ENCODE measurements around the gene TFPT.

Gene TFPT, protein sequence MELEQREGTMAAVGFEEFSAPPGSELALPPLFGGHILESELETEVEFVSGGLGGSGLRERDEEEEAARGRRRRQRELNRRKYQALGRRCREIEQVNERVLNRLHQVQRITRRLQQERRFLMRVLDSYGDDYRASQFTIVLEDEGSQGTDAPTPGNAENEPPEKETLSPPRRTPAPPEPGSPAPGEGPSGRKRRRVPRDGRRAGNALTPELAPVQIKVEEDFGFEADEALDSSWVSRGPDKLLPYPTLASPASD

DNA sequence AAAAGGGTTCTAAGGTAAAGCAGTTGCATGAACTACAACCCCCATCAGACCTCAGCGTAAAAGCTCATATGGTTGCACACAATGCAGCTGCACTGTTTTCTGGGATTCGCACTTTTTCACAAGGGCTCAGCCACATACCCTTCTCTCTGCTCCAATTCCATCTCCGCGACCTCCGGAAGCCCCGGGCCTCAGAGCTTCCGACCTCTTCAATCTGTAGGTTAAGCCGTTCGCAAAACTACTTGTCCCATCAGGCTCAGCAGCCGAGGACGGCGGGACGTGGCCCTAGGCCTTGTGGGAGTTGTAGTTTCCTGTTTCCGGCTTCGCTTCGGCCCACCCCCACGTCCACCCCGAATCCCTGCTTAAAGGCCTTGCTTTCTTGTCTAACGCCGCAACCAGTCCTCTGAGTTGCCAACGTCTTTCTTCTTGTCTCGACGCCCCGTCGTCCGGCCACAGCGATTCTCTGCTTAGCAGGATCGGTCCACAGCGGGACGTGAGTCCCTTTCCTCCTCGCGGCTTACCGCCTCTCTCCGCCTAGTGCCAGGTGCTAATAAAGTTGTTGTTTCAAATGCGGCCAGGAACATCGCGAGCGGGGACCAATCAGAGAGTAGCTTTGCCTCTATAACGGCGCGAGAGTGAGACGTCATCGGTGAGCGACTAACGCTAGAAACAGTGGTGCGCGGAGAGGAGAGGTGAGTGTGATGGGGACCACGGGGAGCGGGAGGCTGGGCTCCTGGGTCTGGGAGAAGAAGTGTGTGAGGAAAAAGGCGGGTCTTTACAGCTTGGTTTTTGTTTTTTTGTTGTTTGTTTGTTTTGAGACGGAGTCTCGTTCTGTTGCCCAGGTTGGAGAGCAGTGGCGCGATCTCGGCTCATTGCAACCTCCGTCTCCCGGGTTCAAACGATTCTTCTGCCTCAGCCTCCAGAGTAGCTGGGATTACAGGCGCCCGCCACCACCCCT lies at the start of gene TFPT, which contains the start of gene PRPF31:
TSS of gene TFPT (minus strand) at position 549 of the 955 bp plus-strand sequence. CDS start at position 161, 388 bp downstream.
TSS of gene PRPF31 (plus strand) at position 646 of the 955 bp plus-strand sequence. CDS start 2,525 bp downstream, outside the sequence.
- DNase-seq (ENCODE audit: low read depth in 2 of 2): peak; percentile 90

DNA sequence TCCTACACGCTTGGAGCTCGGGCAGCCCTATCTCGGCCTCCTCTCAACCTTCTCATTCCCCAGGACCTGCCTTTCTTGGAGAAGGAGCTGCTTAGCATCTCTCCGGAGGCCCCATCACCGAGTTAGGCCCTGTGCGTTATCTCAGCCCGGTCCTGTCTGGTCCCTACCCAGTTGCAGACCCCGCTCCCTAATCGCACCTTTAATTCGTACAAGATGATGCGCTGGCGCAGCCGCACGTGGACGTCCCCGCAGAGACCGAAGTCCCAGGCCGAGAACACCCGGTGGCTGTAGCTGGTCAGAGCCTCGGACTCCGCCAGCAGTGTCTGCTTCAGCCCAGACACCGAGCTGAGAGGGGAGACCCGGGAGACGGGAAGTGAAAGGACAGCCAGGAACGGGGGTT lies 49.8 kb upstream of the TFPT start:
- DNase-seq (ENCODE audit: low read depth in 2 of 2): no peak

DNA sequence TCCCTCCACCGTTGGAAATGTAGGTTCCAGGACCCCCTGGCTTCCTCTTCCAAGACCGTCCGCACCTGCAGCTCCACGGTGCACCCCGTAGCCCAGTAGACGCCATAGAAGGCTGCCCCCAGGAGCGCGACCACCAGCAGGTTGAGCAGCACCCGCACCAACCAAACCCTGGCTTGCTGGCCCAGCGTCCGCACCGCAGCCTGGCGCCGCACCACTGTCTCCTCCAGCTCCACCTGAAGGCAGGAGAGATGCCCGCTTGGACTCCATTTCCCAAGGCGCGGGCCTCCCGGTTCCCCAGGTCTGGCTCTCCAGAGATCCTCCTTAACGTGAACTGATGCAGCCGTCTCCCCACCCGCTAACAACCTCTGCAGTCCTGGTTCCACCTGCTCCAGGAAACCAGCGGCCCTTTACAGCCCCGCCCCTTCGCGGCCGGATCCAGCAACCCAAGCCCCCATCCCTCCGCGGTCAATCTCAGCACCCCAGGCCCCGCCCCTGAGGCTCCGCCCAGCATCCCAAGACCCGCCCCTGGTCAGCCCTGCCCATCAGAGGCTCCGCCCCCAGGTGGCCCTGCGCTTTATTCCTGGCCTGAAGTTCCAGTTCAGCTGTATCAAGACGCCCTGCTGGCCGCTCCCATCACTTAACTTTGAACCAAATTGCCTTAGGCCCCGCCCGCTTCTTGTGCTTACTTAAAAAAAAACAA lies 49.1 kb upstream of the TFPT start:
- DNase-seq (ENCODE audit: low read depth in 2 of 2): peak; percentile 48 to 60

DNA sequence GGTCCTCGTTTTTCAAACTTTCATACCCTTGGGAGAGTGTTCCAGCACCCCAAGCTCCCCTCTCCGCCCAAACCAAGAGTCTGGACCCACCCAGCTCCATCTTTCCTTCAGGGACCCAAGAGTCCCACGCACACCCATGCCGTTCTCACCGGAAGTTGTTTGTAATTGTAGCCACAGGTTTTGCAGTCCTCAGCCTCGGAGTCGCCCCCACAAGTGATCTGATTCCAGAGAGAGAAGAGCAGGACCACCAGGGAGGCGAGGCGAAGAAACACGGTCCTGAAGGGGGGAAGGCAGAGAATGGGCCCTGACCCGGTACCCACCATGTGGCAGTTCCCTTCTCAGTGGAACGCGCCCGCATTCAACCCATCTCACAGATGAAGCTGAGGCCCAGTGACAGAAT lies 47.4 kb upstream of the TFPT start:
- no peak for DNase-seq (ENCODE audit: low read depth in 2 of 2)

DNA sequence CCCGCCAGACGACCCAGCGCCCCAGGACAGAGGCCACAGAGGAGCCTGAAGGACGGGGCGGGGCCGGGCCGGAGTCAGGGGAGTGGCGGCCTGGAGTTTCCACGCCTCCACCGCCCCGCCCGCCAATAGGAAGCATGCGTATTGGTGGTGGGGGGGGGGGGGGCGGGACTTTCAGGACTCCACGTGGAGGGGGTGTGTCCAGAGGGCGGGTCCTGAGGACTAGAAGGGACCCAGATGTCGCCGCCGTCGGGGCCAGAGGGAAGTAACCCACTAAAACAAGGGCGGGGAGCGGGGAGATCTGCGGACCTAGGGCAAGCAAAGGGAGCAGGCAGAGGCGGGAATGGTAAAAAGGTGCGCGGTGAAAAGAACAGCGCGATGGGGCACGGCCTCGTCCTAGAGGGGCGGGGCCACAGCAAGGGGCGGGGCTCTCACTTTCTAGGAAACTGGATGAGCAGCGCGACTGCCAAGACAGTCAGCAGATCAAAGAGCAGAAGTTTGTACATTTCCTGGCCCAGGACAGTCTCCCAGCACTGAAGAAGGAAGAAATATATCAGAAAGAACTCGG lies 46.9 kb upstream of the TFPT start:
- DNase-seq (ENCODE audit: low read depth in 2 of 2): peak; percentile 66 to 70

DNA sequence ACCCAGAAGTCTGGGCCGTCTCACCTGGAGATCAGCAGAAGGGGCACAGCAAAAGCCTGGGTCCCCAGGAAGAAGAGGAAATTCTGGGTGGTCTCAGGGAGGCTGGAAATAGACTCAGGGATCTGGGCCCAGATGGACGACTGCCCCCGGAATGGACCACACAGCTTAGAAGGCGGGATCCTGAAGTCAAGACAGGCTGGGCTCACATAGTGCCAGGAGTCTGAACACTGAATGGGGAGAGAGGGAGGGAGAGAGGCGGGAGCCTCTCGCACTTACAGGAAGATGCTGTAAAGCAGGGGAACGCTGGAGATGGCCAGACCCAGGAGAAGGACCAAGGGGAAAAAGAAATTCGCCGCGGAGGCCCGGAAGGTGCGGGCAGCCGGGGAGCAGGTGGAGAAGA lies 45.4 kb upstream of the TFPT start:
- no peak for DNase-seq (ENCODE audit: low read depth in 2 of 2)

DNA sequence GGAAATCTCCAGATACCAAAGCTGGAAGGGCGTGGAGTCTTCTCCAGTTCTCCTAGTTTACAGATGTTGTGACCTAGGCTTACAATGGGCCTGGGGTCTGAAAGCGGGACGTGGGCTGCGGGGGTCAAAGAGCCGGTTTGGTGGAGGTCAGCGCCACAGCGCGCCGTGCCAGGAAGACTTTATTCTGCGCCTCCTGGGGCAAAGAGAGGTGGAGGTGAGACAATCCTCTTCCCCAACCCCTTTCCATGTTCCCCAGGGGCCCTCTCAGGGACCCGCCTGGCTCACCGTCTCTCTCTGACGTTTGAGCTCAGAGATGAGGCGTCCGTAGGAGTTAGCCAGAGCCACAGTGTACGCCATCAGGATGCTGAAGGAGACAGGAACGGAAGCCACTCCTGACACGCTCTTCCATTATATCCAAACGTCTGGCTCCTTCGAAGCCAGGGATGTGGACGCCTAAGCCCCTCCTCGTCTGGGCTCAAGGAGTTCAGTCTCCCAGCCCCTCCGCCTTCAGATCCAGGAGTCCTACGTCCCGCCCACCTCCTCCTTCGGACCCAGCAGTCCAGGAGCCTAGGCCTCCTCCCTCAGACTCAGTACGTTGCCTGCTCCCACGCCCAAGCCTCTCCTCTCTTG lies 44.8 kb upstream of the TFPT start:
- DNase-seq (ENCODE audit: low read depth in 2 of 2): no peak

DNA sequence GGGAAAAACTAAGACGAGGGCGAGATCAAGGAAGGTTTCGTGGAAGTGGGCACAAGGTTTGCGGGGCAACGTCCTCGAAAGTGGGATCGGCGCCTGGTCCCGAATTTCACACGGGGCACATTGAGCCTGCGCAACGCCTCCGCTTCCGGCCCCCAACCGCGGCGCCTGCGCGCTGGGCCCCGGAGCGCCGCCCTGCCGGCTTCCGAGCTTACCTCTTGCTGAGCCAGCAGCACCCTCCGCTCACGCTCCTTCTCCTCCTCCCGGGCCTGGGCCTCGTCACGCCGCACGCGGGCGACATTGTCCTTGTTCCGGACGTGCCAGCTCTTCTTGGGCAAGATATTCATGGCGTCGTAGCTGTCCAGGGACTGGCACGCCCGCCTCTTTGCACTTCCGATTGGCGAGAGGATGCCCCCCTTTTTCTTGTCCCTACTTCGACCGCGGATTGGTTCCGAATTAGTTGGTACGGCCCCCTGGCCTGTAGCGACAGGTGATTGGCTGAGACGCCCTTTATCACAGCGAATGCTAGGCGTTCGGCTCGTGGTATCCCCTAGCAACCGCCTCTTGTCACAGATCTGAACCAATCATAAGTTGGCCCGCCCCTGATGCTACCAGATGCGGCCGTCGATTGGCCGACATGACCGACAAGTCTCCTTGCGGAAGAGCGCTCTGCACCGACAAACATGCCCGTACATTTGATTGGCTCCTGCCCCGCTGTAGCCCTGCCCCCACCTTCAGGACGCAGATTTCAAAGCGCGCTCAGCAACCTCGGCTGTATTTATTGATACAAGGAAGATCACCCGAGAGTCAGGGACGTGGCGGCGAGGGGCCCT lies 44.1 kb upstream of the TFPT start, which contains the start of gene LENG1:
TSS of gene LENG1 (minus strand) at position 370 of the 830 bp plus-strand sequence. CDS start at position 344, 26 bp downstream.
- DNase-seq (ENCODE audit: low read depth in 2 of 2): peak; percentile 98

DNA sequence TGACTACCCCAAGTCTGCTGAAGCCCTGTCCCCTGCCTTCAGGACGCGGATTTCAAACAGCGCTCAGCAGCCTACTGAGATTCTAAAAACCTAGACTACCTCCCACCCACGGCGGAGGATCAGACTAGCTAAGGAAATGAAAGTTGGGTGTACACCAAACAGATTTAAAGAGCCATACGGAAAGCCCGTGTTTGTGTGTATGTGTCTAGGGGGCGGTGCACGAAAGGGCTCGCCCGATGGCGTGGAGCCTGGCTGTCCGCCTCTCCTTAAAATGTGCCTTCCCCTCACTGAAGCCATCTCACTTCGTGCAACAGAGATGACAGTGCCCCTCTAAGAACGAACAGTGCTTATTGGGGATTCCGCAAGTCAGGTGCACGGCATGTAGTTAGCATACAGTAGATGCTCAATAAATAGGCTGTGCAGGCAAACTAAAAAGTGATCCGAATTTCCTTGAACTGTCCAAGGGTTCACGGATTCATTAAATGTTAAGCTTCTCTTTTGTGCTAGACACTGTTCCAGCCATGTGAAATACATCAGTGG lies 43.4 kb upstream of the TFPT start:
- no peak for DNase-seq (ENCODE audit: low read depth in 2 of 2)

DNA sequence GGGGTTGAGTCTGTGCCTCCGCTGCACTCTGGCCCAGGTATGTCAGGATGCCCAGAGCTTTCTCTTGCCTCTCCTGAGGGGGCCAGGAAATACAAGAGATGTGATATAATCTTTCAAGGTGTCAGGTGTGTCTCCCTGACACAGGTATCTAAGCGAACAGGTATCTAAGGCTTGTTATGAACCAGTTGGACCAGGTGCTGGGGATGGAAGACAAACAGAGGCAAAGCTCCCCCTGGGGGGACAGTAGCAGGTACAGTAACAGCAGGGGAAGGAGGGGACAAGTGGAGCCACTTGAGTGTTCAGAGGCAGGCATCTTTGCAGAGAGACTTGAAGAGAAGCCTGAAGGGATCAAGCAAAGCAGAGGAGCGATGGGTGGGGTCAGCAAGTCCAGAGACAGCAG lies 41.5 kb upstream of the TFPT start:
- no peak for DNase-seq (ENCODE audit: low read depth in 2 of 2)

DNA sequence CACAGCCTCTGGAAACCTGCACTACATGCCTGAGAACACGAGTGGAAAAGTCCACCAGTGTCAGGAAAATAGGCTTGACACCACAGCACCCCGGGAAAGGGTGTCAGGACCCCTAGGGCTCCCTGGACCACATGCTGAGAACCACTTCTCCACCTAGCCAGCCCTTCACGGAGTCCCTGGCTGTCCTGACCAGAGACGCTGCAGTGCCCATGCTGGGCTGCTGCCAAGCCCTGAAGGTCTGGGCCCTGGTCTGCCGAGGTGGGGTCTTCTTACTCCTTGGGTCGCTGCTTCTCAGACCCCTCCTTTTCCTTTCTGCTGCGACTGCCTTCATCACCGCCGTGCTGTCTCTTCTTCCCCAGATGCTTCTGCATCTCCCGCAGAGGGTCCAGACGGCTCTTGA lies 41.0 kb upstream of the TFPT start:
- DNase-seq (ENCODE audit: low read depth in 2 of 2): no peak

DNA sequence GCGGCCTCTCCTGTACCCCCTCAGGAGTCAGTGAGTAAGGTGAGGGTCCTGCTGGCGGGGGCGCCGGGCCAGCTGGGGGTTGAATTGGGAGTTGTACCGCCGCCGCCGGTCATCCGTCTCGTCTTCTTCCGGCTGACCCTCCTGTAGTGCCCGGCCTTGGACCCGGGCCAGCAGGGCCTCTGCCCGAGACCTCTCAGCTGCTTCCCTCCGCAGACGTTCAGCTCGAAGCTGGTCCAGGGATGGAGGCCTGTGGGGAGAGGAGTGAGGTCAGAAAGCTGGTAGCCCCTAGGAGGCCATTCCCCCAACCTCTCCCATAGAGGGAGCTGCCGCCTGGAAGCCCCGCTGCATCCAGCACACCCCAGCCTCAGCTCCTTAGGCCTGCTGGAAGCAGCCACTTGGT lies 40.2 kb upstream of the TFPT start:
- no peak for DNase-seq (ENCODE audit: low read depth in 2 of 2)

DNA sequence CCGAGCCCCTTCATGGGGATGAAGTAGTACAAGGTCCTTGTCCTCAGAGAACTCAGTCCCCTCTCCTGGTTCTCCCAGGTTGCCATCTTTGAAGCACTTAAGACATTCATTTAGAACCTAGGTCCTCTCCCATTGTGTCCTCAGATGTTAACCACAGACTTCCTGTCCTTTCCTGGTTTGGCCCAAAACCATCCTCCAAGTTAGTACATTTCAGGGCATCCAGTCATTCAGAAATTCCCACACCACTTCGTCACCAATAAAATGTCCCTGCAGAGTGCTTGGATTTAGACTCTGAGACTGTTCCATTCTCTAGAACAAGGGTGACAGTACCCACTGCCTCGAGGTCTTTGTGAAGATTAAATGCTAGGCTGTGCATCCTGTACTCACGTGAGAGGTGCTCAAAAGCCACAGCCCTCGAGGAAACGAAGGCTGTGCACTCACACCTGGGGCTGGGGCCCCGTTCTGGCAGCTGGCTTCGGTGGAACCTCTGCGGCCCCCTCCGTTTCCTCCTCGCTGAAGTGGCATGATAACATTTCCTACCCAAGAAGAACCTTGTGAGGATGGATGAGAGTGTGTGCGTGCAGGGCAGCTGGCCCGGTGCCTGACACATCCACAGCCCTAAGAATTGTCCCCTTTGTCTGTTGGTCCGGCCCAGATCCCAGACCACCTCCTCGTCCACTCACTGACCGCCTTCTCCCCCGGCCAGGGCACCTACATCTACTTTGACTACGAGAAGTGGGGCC lies 39.3 kb upstream of the TFPT start:
- no peak for DNase-seq (ENCODE audit: low read depth in 2 of 2)

DNA sequence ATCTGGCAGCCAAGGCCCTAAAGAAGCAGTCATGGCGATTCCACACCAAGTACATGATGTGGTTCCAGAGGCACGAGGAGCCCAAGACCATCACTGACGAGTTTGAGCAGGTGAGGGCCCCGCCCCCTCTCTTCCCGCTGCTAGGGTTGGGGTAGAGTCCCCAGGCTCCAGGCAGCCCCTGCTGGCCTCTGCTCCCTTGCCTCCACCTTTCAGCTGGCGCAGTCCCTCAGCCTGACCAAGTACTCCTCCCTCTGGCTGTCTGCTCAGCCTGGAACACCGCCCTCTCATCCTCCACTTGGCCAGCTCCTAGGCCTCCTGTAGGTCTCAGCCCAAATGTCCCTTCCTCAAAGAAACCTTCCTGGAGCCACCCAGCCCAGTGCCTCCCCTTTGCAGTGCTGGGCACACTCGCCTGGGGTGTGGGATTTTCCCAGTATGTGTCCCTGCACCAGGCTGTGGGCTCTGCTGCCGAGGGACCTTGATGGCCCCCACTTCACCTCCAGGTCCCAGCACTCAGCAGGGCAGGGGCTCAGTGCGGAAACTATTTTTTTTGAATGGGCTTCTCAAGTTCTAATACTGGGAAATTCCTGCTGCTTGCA lies 38.4 kb upstream of the TFPT start:
- DNase-seq (ENCODE audit: low read depth in 2 of 2): no peak

DNA sequence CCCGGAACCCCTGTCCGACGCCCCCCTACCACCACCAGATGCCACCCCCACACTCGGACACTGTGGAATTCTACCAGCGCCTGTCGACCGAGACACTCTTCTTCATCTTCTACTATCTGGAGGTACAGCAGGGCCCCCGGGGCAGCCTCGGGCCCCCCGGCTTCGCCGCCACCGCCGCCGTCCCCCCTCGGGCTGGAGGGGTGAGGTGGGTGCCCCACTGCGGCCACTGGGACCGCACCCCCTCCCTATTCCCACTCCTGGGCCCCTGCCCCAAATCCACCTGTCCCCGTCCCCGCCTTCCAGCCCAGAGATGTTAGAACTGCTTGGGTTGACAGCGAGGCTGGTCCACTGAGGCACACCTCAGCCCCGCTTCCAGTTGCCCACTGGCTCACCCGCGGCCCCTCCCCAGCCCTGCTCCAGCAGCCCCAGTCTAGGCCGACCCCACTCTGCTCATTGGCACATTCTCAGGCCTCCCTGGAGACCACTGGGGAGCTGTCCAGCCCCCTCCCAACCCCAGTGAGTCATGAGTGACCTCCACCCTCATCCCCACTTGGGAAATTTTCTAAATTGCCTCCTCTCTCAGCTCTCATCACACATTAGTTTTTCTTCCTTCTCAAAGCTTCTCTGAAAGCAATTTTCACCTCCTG lies 37.5 kb upstream of the TFPT start:
- no peak for DNase-seq (ENCODE audit: low read depth in 2 of 2)

DNA sequence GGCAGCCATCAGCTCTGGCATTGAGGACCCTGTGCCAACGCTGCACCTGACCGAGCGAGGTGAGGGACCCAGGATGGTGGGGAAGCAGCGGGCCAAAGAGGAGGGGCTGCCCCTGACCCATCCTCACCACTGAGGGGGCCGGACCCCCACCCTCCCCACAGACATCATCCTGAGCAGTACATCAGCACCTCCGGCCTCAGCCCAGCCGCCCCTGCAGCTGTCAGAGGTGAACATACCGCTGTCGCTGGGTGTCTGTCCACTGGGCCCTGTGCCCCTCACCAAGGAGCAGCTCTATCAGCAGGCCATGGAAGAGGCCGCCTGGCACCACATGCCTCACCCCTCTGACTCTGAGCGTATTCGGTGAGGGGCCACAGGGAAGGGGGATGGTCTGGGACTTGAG lies 36.8 kb upstream of the TFPT start:
- DNase-seq (ENCODE audit: low read depth in 2 of 2): no peak

DNA sequence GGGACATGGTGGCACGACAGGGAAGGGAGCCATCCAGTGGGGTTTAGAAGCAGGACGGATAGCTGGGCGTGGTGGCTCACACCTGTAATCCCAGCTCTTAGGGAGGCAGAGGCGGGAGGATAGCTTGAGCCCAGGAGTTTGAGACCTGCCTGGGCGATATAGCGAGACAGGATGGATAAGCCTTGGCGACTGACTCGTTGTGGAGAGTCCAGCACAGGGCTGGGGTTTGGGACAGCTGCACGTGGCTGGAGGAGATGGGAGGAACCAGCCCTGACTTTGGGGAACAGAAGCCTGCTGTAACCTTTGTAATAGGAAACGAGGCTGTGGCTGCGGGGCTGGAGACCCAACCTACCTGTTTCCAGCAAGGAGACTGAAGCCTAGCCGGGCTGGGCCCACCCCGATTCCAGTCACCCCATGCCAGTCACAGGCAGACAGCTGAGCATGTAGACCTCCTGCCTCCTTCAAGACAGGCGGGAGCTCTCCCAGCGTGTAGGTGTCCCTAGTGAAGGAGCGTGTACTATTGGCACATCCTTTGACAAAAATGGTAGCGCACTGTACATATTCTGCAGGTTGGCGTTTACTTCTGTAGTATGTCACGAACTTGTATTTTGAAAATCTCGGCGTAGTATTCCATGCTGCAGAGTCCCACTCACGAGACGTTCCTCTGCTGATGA lies 36.0 kb upstream of the TFPT start:
- no peak for DNase-seq (ENCODE audit: low read depth in 2 of 2)

All from stimulated activated CD8-positive, alpha-beta memory T cell treated with anti-CD3 and anti-CD28 coated beads, Interleukin-15, amount 100 ng/mL, for 48 hours (primary cell).